IMR-90 (cell line): Measurements from ENCODE around the gene PTPRQ. TPM values are rescaled to one million over a fixed set of nuclear protein-coding genes. Genes with fewer than 3 reads are reported as not detected.

Source experiments
- ATAC-seq: fragments of 200-7000 bp; cut with Tn5 transposase; 2 replicates; pipeline ENCODE4 v1.9.1; 2020; ENCODE audit warnings: low read depth, mild to moderate bottlenecking, moderate library complexity
- BruUV-seq: library from RNA; stranded (reverse); fragments of 400-500 nt; replicated peaks from 2 replicates; lab custom pipeline; 2021; lab: Mats Ljungman, UMichigan
- CTCF ChIA-PET: fragments of 300-600 bp; formaldehyde crosslinking; extraction: SDS; loops from one replicate; lab custom pipeline; 2021; ENCODE audit warnings: antibody characterized with exemption; lab: Yijun Ruan, JAX
- POLR2A ChIA-PET: fragments of 300-600 bp; sonication (Branson Sonifier 250); formaldehyde crosslinking; loops from one replicate; lab custom pipeline; 2022; ENCODE audit warnings: antibody characterized with exemption; ENCODE audit not compliant: unreplicated experiment; lab: Charles Lee
- DNase-seq: peaks from one replicate; pipeline ENCODE4 v3.0.0; 2013
- H2AFZ ChIP-seq: replicated peaks from 2 replicates; pipeline ENCODE3; 2013; ENCODE audit warnings: low read length, mild to moderate bottlenecking; ENCODE audit not compliant: poor library complexity
- H2AK5ac ChIP-seq: 2 replicates; pipeline ENCODE4 v1.6.1; 2013; ENCODE audit warnings: low read depth, low read length, inconsistent platforms
- H2AK9ac ChIP-seq: replicated peaks from 2 replicates; pipeline ENCODE3; 2013; ENCODE audit warnings: mild to moderate bottlenecking, low read depth, low read length, moderate library complexity; ENCODE audit not compliant: poor library complexity
- H2BK120ac ChIP-seq: 2 replicates; pipeline ENCODE4 v1.6.1; 2013; ENCODE audit warnings: low read depth, low read length, inconsistent platforms
- H2BK15ac ChIP-seq: 3 replicates; pipeline ENCODE4 v1.6.1; 2013; ENCODE audit warnings: low read depth, low read length, inconsistent platforms
- H2BK20ac ChIP-seq: 2 replicates; pipeline ENCODE4 v1.6.1; 2013; ENCODE audit warnings: low read depth, mild to moderate bottlenecking, inconsistent platforms, low read length, moderate library complexity
- H2BK5ac ChIP-seq: 2 replicates; pipeline ENCODE4 v1.6.1; 2013; ENCODE audit warnings: mild to moderate bottlenecking, low read depth, low read length, inconsistent platforms; ENCODE audit not compliant: poor library complexity, severe bottlenecking
- H3K14ac ChIP-seq: replicated peaks from 2 replicates; pipeline ENCODE4 v1.6.1; 2013; ENCODE audit warnings: low read depth, low read length, inconsistent platforms
- H3K18ac ChIP-seq: 2 replicates; pipeline ENCODE4 v1.6.1; 2013; ENCODE audit warnings: low read depth, low read length, control low read depth
- H3K23ac ChIP-seq: 2 replicates; pipeline ENCODE4 v1.6.1; 2013; ENCODE audit warnings: low read depth, low read length, inconsistent platforms
- H3K27ac ChIP-seq: 2 replicates; pipeline ENCODE4 v1.5.1; 2013; ENCODE audit warnings: mild to moderate bottlenecking, control low read depth, low read length; ENCODE audit not compliant: insufficient read depth
- H3K27me3 ChIP-seq: 2 replicates; pipeline ENCODE4 v1.6.1; 2013; ENCODE audit warnings: low read length; ENCODE audit not compliant: control insufficient read depth, insufficient read depth
- H3K36me3 ChIP-seq: 2 replicates; pipeline ENCODE4 v1.6.1; 2013; ENCODE audit warnings: low read length, mixed read lengths; ENCODE audit not compliant: control insufficient read depth, insufficient read depth
- H3K4ac ChIP-seq: 2 replicates; pipeline ENCODE4 v1.6.1; 2013; ENCODE audit warnings: low read depth, low read length, inconsistent platforms
- H3K4me1 ChIP-seq: 2 replicates; pipeline ENCODE4 v1.6.1; 2013; ENCODE audit warnings: low read length, mixed read lengths; ENCODE audit not compliant: control insufficient read depth, insufficient read depth
- H3K4me2 ChIP-seq: 2 replicates; pipeline ENCODE4 v1.6.1; 2013; ENCODE audit warnings: low read depth, mild to moderate bottlenecking, control low read depth, low read length, moderate library complexity
- H3K4me3 ChIP-seq: 2 replicates; pipeline ENCODE4 v1.5.1; 2013; ENCODE audit warnings: low read depth, mild to moderate bottlenecking, control low read depth, low read length, moderate library complexity; ENCODE audit not compliant: insufficient read depth
- H3K56ac ChIP-seq: 2 replicates; pipeline ENCODE4 v1.6.1; 2013; ENCODE audit warnings: low read length, inconsistent platforms; ENCODE audit not compliant: insufficient read depth; ENCODE audit errors: extremely low read depth
- H3K79me1 ChIP-seq, 2 experiments: 2 replicates each; pipeline ENCODE4 v1.6.1; 2013; ENCODE audit warnings: low read length in 2 of 2, inconsistent platforms in 1 of 2, low read depth in 1 of 2
- H3K9ac ChIP-seq: 2 replicates; pipeline ENCODE4 v1.6.1; 2013; ENCODE audit warnings: low read depth, low read length, control low read depth
- H3K9me1 ChIP-seq: 2 replicates; pipeline ENCODE4 v1.6.1; 2013; ENCODE audit warnings: low read length, inconsistent platforms; ENCODE audit not compliant: insufficient read depth
- H3K9me3 ChIP-seq: 2 replicates; pipeline ENCODE4 v1.6.1; 2013; ENCODE audit warnings: low read length; ENCODE audit not compliant: control insufficient read depth, insufficient read depth
- H4K20me1 ChIP-seq: 2 replicates; pipeline ENCODE4 v1.6.1; 2013; ENCODE audit warnings: low read length, inconsistent platforms; ENCODE audit not compliant: insufficient read depth
- H4K5ac ChIP-seq: 2 replicates; pipeline ENCODE4 v1.6.1; 2013; ENCODE audit warnings: mild to moderate bottlenecking, low read depth, low read length, control low read depth
- H4K8ac ChIP-seq, 2 experiments: 2 replicates each; pipeline ENCODE4 v1.6.1; 2013; ENCODE audit warnings: low read depth in 2 of 2, low read length in 2 of 2, control low read depth in 1 of 2, inconsistent platforms in 1 of 2
- H4K91ac ChIP-seq: 2 replicates; pipeline ENCODE4 v1.6.1; 2013; ENCODE audit warnings: low read depth, low read length, inconsistent platforms; ENCODE audit not compliant: insufficient read depth
- CHD1 ChIP-seq: IDR thresholded peaks from 2 replicates; pipeline ENCODE4 v1.6.1; 2012; ENCODE audit warnings: low read depth, low read length, improper control_type of control experiment
- dilution Hi-C: fragments of 300-500 bp; cut with HindIII; formaldehyde crosslinking; loops from one replicate; pipeline ENCODE4 v1.14.3; 2018; ENCODE audit warnings: low sequenced_read_pairs; ENCODE audit not compliant: unreplicated experiment
- in situ Hi-C: fragments of 300-500 bp; cut with MboI; formaldehyde crosslinking; loops from 3 replicates; pipeline ENCODE4 v1.14.3; 2019; ENCODE audit warnings: low sequenced_read_pairs, inconsistent platforms, mixed read lengths
- intact Hi-C: fragments of 100-400 bp; cut with micrococcal nuclease; formaldehyde crosslinking; loops from 2 replicates; pipeline ENCODE4 v1.10.0; 2022
- polyA plus RNA-seq, 3 experiments: library from polyadenylated mRNA; depleted of rRNA; stranded (reverse); fragments of >200 nt; gene quantifications; 2 replicates each; pipeline ENCODE4 v1.2.3, GENCODE V29; 2012; ENCODE audit warnings: low replicate concordance in 1 of 3
- total RNA-seq: library from RNA; depleted of rRNA; stranded (reverse); fragments of >200 nt; gene quantifications from 2 replicates; pipeline ENCODE4 v1.2.3, GENCODE V29; 2012

The PTPRQ gene
- total and polyA plus RNA-seq, 2 of the 4 experiments (the other 2 are of a cell fraction), result 0.96 to 1.4 TPM

GRCh38 chr12:80406253-80406652 is 37.8 kb upstream of the PTPRQ start:
- no peak overlapping the region for H2AK9ac ChIP-seq
- H3K9me1 ChIP-seq, result no peaks in the 10 kb centered on the region
- no peaks in the 10 kb centered on the region for H4K20me1 ChIP-seq
- CTCF ChIA-PET, result interaction anchor here (1.5 kb wide), 1 partner anchor 372 kb away, joined by 3 read pairs; no protein-coding TSS in a partner anchor
- no peaks in the 10 kb centered on the region for H3K9me3 ChIP-seq
- ATAC-seq (no peak), DNase-seq (no peak)
- H3K14ac ChIP-seq, result no peak overlapping the region
- no peak overlapping the region for H3K4me3 ChIP-seq
- H3K36me3 ChIP-seq, result no peaks in the 10 kb centered on the region
- POLR2A ChIA-PET, result no interaction called here
- dilution Hi-C loops, result no loop called here
- no peak overlapping the region for H2BK20ac ChIP-seq
- H3K4ac ChIP-seq, result no peak overlapping the region
- H2BK15ac ChIP-seq, result no peak overlapping the region
- H3K27ac ChIP-seq, result no peak overlapping the region
- BruUV-seq, result no TSS peak
- no peaks in the 10 kb centered on the region for H3K4me1 ChIP-seq
- no peak overlapping the region for H4K91ac ChIP-seq
- H3K18ac ChIP-seq, result no peak overlapping the region
- H3K27me3 ChIP-seq, result no peaks in the 10 kb centered on the region
- H3K23ac ChIP-seq, result no peak overlapping the region
- no peak for TF ChIP-seq CHD1
- H3K56ac ChIP-seq, result no peak overlapping the region
- no peaks in the 10 kb centered on the region for H3K79me1 ChIP-seq
- H2BK5ac ChIP-seq, result no peak overlapping the region
- intact Hi-C loops, result no loop called here
- H2AFZ ChIP-seq, result no peak overlapping the region
- H4K5ac ChIP-seq, result no peak overlapping the region
- in situ Hi-C loops, result loop anchor here (25.0 kb wide), 1 partner anchor 856 kb away; no protein-coding TSS in a partner anchor
- H2AK5ac ChIP-seq, result no peak overlapping the region
- no peak overlapping the region for H2BK120ac ChIP-seq
- H3K9ac ChIP-seq, result no peak overlapping the region
- H4K8ac ChIP-seq, result no peak overlapping the region
- H3K4me2 ChIP-seq, result no peak overlapping the region
